HT-29 (cell line): ENCODE measurements around the gene MED13L. TPM values are rescaled to one million over a fixed set of nuclear protein-coding genes. Genes with fewer than 3 reads are reported as not detected.
"Not testable (repeated sequence)": the region's sequence is repeated elsewhere in the genome, so short reads cannot be mapped to it uniquely, and the experiment has no call there.

Experiments
- DNase-seq: peaks from one replicate; pipeline ENCODE4 v3.0.0-alpha.2; 2015; ENCODE audit warnings: low spot score
- total RNA-seq: library from RNA; depleted of rRNA; stranded (reverse); fragments of >200 nt; shearing (Covaris generic); gene quantifications from 2 replicates; pipeline ENCODE4 v1.2.3, GENCODE V29; 2014

Gene MED13L
- total RNA-seq, 1 experiment from 2014 or later: 23.8 TPM

- not testable (repeated sequence) for DNase-seq
Measured at GRCh38 chr12:116131987-116132386, 145.5 kb downstream of the MED13L start.

GRCh38 chr12:116131176-116131575 is 146.3 kb downstream of the MED13L start:
- DNase-seq: no peak

GRCh38 chr12:116130431-116130830 is 147.1 kb downstream of the MED13L start:
- no peak for DNase-seq

- DNase-seq: no peak
Measured at GRCh38 chr12:116128779-116129178, 148.7 kb downstream of the MED13L start.

- no peak for DNase-seq
Measured at GRCh38 chr12:116127859-116128258, 149.6 kb downstream of the MED13L start.

GRCh38 chr12:116126610-116127009 is 150.9 kb downstream of the MED13L start:
- no peak for DNase-seq

GRCh38 chr12:116125956-116126566 is 151.4 kb downstream of the MED13L start:
- no peak for DNase-seq

GRCh38 chr12:116125084-116125483 is 152.4 kb downstream of the MED13L start:
- DNase-seq: no peak

- no peak for DNase-seq
Measured at GRCh38 chr12:116123451-116124258, 153.8 kb downstream of the MED13L start.

GRCh38 chr12:116122628-116123027 is 154.9 kb downstream of the MED13L start:
- no peak for DNase-seq

- DNase-seq: no peak
Measured at GRCh38 chr12:116121453-116121871, 156.0 kb downstream of the MED13L start.

- no peak for DNase-seq
Measured at GRCh38 chr12:116116650-116117424, 160.7 kb downstream of the MED13L start.

- DNase-seq: no peak
Measured at GRCh38 chr12:116113398-116114130, 163.9 kb downstream of the MED13L start.

- DNase-seq: no peak
Measured at GRCh38 chr12:116106870-116107269, 170.6 kb downstream of the MED13L start.

- no peak for DNase-seq
Measured at GRCh38 chr12:116104167-116104767, 173.2 kb downstream of the MED13L start.

GRCh38 chr12:116101991-116102390 is 175.5 kb downstream of the MED13L start:
- no peak for DNase-seq

- DNase-seq: no peak
Measured at GRCh38 chr12:116099652-116100432, 177.7 kb downstream of the MED13L start.

- no peak for DNase-seq
Measured at GRCh38 chr12:116096874-116097273, 180.6 kb downstream of the MED13L start.

GRCh38 chr12:116094475-116094874 is 183.0 kb downstream of the MED13L start:
- no peak for DNase-seq

- DNase-seq: no peak
Measured at GRCh38 chr12:116093915-116094314, 183.6 kb downstream of the MED13L start.
